NCI-H1930 (cell line): Measurements from ENCODE around the gene DDAH1.

ENCODE experiments used
- DNase-seq, 2 experiments: peaks; one replicate each; lab custom pipeline; 2025; lab: John Stamatoyannopoulos, UW

DDAH1 gene

GRCh38 chr1:85440612-85441011 lies 24.3 kb downstream of the DDAH1 start:
- no peak for DNase-seq

GRCh38 chr1:85438353-85438752 lies 26.6 kb downstream of the DDAH1 start:
- DNase-seq: no peak

GRCh38 chr1:85437139-85437538 lies 27.8 kb downstream of the DDAH1 start:
- no peak for DNase-seq

- DNase-seq: no peak
Observed at GRCh38 chr1:85433096-85433495, 31.9 kb downstream of the DDAH1 start.

GRCh38 chr1:85428471-85429089 lies 36.4 kb downstream of the DDAH1 start:
- DNase-seq: no peak

GRCh38 chr1:85427849-85428248 lies 37.1 kb downstream of the DDAH1 start:
- DNase-seq: no peak

- no peak for DNase-seq
Observed at GRCh38 chr1:85427331-85427730, 37.6 kb downstream of the DDAH1 start.

GRCh38 chr1:85421179-85421578 lies 43.8 kb downstream of the DDAH1 start:
- DNase-seq: no peak

- DNase-seq: no peak
Observed at GRCh38 chr1:85420199-85420598, 44.8 kb downstream of the DDAH1 start.

GRCh38 chr1:85417876-85418275 lies 47.1 kb downstream of the DDAH1 start:
- DNase-seq: no peak

- DNase-seq: no peak
Observed at GRCh38 chr1:85417017-85417416, 47.9 kb downstream of the DDAH1 start.

- DNase-seq: no peak
Observed at GRCh38 chr1:85413169-85413568, 51.8 kb downstream of the DDAH1 start.

GRCh38 chr1:85411567-85412305 lies 53.2 kb downstream of the DDAH1 start:
- DNase-seq: no peak

GRCh38 chr1:85409516-85409915 lies 55.4 kb downstream of the DDAH1 start:
- no peak for DNase-seq

GRCh38 chr1:85407746-85408377 lies 57.1 kb downstream of the DDAH1 start:
- no peak for DNase-seq

GRCh38 chr1:85406887-85407533 lies 57.9 kb downstream of the DDAH1 start:
- DNase-seq: no peak

- no peak for DNase-seq
Observed at GRCh38 chr1:85406081-85406480, 58.9 kb downstream of the DDAH1 start.

GRCh38 chr1:85404408-85404807 lies 60.6 kb downstream of the DDAH1 start:
- no peak for DNase-seq

GRCh38 chr1:85398391-85399064 lies 66.4 kb downstream of the DDAH1 start:
- DNase-seq: no peak

GRCh38 chr1:85397490-85398032 lies 67.4 kb downstream of the DDAH1 start:
- no peak for DNase-seq

GRCh38 chr1:85396194-85396593 lies 68.8 kb downstream of the DDAH1 start:
- no peak for DNase-seq

GRCh38 chr1:85394130-85394529 lies 70.8 kb downstream of the DDAH1 start:
- no peak for DNase-seq
